Activated CD8-positive, alpha-beta memory T cell treated with anti-CD3 and anti-CD28 coated beads for 4 hours (primary cell): ENCODE results near the gene VSIG8.

ENCODE experiments used
- DNase-seq, 2 donors: peaks; one replicate each; pipeline ENCODE4 v3.0.0-alpha.2; 2020; ENCODE audit warnings: low read depth in 2 of 2

VSIG8 gene

DNA sequence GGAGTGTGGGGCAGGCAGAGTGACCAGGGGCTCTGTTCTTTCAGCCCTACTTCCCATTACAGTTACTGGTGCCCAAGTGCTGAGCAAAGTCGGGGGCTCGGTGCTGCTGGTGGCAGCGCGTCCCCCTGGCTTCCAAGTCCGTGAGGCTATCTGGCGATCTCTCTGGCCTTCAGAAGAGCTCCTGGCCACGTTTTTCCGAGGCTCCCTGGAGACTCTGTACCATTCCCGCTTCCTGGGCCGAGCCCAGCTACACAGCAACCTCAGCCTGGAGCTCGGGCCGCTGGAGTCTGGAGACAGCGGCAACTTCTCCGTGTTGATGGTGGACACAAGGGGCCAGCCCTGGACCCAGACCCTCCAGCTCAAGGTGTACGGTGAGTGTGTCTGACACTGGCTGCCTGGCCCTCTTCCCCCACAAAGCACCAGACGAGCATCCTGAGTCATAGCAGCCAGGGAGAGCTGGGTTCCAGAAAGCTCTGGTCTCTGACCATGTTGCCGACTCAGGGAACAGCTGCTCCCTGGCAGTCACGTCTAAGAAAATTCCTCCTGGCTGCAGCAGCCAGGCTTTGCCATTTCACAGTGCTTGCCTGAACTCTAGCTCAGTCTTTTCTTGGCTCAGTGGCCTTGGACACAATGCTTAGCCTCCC, 32.5 kb downstream of the VSIG8 start:
- DNase-seq: no peak

DNA sequence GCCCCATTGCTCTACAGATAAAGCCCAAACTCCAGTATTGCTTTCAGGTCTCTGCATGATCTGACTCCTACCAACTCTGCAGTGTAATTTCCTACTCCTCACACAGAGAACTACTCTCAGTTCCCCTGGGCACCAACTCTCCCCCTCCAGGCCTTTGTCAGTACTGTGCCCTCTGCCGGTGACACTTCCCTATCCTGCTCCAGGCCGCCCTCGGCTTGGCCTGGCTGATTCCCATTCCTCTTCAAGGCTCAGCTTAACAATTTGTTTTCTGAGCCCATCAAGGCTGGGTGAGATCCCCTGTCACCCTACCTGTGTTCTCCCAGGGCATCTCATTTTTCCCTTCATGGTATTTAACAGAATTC, 33.2 kb downstream of the VSIG8 start:
- no peak for DNase-seq

DNA sequence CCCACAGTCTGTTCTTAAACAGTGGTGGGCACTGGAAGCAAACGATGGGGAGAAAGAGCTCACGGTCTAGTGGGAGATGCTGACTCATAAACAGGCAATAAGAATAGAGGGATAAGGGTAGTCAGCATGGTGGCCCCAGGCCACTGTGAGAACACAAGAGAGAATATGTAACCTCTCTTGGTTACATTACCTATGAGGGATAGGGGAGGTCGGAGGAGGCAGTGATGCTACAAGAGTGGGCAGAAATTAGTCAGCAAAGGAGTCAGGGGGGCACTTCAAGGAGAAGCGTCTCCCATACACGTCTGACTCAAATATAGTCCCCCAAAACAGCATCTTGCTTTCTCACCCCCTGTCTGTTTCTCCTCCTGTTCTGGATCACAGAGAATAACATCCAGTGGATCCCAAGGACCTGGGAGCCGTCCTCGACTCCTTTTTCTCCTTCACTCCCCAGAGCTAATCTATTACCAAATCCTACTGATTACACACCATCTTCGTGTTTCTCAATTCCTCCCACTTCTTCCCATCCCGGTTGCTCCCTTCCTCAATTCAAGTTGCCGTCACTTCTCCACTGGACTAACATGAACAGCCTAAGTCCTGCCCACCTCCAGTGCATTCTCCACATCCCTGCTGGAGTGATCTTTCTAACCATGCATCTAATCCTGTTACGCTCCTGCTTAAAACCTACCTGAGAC, 33.7 kb downstream of the VSIG8 start:
- DNase-seq: no peak

DNA sequence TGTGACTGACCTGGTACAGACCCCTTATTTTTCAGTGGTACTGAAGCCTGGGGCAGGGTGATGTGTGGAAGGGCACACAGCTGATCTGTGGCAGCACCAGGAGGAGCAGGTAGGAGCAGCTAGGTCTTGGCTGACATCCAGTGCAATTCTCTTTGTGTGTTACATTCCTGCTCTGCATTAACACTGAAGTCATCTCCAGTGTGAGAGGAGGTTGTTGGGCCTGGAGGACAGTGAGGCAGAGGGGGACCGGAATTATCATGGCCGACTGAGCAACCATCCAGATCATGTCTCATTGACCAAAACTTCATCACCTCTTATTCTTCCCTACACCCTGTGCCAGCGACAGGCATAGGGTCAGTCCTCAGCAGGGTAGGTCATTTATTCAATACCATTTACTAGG, 34.3 kb downstream of the VSIG8 start:
- no peak for DNase-seq

DNA sequence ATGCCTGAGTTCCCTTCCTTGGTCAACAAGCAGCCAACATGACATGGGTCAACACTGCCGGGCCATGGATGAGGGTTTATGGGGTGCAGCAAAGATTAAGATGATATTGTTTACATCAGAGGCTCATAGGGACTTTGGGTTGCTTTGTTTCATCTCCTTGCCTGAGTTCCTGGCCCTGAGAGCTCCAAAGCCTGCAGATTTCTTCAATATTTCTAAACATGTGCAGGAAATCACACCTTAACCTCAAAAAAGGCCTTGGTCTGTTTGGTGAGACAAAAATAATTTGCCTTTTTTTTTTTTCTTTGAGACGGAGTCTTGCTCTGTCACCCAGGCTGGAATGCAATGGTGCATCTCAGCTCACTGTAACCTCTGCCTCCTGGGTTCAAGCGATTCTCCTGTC, 34.9 kb downstream of the VSIG8 start:
- DNase-seq: no peak

DNA sequence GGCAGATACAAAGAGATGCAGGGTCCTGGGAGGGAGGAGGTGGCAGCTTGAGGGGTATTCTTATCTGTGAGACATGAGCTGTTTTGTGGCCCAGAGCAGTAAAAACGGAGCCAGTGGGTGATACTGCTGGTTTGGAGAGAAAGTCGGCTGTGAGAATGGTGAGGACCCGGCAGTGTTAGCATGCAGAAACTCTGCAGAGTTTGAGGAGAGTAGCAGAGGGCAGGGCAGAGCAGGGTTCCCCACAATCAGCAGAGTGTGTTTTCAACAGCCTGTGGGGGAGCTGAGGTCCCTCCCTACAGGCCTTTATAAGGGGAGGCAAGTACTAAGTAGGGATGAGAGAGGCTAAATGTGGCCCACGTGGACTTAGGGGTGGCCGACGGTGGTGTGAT, 35.4 kb downstream of the VSIG8 start:
- no peak for DNase-seq

DNA sequence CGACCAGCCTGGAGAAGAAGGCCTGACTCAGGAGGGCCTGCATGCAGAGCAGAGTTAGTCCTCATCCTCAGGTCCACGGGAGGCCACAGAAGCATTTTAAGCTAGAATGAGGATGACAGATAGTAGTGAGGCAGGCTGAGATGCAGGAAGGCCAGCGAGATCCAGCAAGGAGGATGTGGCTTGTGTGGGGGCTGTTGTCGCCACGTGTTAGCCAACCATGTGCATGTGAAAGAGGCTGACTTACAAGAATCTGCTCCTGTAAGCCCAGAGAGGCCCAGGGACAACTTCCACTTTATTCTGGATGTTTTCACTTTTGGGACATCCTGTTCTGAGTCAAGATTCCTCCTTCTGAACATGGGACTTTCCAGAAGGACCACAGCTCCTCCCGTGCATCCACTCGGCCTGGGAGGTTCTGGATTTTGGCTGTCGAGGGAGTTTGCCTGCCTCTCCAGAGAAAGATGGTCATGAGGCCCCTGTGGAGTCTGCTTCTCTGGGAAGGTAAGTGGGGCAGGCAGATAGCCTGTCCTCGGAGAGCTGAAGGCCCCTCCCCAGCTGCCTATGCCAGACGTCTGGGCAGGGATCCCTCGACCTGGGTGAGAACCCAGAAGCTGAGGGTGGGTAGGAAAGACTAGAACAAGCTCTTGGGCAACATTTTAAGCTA, 35.9 kb downstream of the VSIG8 start, which contains the start of gene SLAMF8:
TSS of gene SLAMF8 (plus strand) at position 433 of the 661 bp plus-strand sequence. CDS start at position 459, 26 bp downstream.
- DNase-seq: peak; percentile 45 to 48

DNA sequence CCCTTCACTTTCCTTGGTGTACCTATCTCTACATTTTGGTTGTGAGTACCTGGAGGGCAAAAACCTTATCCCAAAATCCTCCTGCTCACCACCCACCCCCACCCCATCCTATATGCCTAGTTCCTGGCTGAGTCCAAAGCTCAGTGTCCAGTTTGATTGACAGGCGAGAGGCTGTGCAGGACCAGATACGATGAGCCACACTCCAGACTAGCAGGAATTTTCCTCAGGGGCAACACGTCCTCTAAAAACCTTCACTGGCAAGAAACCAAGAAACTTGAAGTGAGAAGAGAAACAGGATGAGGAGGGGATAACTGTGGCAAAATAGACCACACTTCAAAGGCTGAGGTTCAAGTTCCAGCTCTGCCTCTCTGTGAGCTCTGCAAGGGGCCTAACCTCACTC, 36.9 kb downstream of the VSIG8 start:
- DNase-seq: no peak

DNA sequence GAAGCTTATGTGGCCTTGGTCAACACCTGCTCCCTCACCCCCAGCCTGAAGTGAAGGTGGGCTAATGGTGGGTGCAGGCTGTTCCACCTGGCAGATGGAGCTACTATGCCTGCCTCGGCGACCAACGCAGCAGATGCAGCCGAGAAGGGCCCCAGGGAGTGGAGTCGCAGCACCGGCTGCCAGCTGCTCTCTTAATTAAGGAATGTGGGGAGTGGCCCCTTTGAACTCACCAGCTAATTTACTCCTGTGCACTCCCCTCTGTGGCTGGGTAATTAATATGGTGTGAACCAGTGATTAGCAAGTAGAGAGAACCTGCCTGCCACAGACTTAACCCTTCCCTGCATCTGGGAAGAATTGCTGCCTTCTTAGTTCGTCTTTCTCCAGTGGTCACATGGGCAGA, 39.1 kb downstream of the VSIG8 start:
- DNase-seq: no peak

DNA sequence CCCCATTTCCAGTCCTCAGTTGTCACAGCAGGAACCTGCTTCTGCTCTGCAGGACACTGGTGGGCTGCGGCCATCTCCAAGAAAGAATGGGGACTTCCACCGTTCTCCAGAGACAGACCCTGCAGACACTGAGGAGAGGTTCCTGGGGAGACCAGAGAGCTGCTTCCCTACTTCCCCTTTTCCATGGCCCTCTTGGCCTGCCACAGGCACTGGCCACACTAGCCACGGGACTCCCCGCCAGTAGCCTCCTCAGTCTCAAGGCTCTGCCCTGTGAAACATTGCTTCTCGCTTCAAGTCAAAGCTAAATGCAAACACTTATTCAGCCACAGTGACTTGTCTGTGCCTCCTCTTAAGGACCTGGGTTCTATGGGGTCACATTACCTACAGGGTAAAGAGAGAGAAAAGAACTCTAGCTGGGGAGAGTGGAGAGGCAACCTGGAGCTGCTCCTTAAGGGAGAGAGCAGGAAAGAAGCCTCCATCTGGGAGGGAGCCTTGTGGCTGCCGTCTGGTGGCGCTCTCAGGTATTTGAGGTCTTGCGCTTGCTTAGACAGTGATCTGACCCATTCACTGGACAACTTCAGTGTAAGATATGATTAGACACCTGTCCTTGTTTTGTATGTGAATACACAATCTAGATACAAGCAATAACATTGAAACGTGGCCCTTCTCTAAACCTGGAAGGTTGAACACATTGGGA, 41.1 kb downstream of the VSIG8 start:
- no peak for DNase-seq

DNA sequence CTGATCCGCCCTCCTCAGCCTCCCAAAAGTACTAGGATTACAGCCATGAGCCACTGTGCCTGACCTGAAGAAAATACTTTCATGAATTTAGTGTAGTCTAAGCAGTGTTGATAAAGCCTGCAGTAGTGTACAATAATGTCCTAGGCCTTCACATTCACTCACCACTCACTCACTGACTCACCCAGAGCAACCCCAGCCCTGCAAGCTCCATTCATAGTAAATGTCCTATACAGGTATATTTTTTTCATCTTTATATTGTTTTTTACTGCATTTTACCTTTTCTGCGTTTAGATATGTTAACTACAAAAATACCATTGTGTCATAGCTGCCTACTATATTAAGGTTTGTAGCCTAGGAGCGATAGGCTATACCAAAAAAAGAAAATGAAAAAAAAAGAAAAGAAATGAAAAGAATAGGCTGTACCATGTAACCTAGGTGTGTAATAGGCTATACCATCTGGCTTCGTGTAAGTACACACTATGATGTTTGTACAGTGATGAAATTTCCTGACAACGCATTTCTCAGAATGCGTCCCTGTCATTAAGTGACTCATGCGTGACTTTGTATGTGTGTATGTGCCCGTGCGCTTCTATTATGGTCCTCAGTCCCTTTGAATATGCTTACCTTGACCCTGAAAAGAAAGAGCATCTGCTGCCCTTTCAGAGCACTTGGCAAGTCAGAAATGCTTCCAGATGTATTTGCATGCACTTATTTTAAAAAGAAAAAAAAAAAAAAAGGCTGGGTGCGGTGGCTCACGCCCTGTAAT, 45.0 kb downstream of the VSIG8 start:
- DNase-seq: no peak

DNA sequence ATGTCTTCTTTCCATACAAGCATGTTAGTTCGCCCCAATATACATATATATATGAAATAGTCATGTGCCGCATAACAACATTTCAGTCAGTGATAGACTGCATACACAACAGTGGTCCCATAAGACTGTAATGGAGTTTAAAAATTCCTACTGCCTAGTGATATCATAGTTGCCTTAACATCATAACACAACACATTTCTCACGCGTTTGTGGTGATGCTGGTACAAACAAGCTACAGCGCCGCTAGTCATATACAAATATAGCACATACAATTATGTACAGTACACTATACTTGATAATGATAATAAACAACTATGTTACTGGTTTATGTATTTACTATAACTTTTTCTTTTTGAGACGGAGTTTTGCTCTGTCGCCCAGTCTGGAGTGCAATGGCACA, 46.5 kb downstream of the VSIG8 start:
- DNase-seq: no peak

DNA sequence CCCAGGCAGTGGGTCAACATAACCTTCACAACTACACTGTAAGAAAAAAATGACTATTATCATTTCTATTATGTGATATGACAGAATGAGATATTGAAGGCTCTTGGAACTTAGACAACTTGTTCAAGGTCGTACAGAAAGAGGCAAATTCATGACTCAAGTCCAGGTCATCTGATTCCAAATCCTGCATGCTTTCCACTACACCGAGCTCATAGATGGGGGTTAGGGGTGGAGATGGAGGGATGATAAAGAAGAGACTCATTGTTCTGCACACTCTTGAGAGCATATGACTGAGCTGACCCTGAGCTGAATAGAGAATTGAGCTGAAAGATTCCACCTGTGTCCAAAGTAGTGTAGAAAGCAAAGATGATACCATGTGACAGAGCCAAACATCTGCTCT, 57.5 kb downstream of the VSIG8 start:
- DNase-seq: no peak
